22Rv1 (cell line): ENCODE results near the gene XPR1.

Experiments
- H3K27ac ChIP-seq: fragments of 450-650 bp; 2 replicates; pipeline ENCODE4 v1.5.1; 2017
- ZFX ChIP-seq: fragments of 450-650 bp; IDR thresholded peaks from 2 replicates; pipeline ENCODE4 v1.6.1; 2017; ENCODE audit warnings: antibody characterized with exemption, borderline replicate concordance
- TF ChIP-seq, protein P1 (sequence below): fragments of 450-650 bp; IDR thresholded peaks from 2 replicates; pipeline ENCODE4 v1.5.1; 2017; ENCODE audit warnings: mild to moderate bottlenecking

Gene XPR1

DNA sequence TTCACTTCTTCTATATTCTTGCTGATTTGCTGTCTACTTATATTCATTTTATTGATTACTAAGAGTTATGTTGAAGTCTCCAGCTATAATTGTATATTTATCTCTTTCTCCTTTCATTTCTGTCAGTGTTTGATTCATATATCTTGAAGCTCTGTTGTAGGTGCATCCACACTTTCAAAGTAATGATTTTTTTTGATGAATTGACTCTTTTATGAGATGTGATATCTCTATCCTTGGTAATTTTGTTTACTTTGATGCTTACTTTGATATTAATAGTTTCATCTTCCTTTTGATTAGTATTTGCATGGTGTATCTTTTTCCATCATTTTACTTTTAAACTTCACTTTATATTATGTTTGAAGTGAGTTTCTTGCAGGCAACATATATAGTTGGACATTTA, 110.8 kb downstream of the XPR1 start:
- TF ChIP-seq, protein P1, sequence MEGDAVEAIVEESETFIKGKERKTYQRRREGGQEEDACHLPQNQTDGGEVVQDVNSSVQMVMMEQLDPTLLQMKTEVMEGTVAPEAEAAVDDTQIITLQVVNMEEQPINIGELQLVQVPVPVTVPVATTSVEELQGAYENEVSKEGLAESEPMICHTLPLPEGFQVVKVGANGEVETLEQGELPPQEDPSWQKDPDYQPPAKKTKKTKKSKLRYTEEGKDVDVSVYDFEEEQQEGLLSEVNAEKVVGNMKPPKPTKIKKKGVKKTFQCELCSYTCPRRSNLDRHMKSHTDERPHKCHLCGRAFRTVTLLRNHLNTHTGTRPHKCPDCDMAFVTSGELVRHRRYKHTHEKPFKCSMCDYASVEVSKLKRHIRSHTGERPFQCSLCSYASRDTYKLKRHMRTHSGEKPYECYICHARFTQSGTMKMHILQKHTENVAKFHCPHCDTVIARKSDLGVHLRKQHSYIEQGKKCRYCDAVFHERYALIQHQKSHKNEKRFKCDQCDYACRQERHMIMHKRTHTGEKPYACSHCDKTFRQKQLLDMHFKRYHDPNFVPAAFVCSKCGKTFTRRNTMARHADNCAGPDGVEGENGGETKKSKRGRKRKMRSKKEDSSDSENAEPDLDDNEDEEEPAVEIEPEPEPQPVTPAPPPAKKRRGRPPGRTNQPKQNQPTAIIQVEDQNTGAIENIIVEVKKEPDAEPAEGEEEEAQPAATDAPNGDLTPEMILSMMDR: no peak
- TF ChIP-seq ZFX: no peak
- H3K27ac ChIP-seq: no peak overlapping the region

DNA sequence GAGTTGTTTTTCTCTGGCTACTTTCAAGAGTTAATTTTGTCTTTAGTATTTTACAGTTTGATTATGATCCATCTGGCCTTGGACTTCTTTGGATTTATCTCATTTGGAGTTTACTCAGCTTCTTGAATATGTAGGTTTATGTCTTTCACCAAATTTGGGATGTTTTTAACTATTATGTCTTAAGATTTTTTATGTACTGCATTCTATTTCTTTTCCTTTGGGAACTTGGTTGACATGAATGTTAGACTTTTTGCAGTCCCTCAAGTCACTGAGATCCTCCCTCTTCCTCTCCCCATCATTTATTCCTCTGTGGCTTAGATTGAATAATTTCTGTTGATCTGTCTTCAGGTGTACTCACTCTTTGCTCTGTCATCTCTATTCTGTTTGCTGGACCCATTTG, 112.0 kb downstream of the XPR1 start:
- TF ChIP-seq ZFX: no peak
- TF ChIP-seq, protein P1: no peak
- no peak overlapping the region for H3K27ac ChIP-seq

DNA sequence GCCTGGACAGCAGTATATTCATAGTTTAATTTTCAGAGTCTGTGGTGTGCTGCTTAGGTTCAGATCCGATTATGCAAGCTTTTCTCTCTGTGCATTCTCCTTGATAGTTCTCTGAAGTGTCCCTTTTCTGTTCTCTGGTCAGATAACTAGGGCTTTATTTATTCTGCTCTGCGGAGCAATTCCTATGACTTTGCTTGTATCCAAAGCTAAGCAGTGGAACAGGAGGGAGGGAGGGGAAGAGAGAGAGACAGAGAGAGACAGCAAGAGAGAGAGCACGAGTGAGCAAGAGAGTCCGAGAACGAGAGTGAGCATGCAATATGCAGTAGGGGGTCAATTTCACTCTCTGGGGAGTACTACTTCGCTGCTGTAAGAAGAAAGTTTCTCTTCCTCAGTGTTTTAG, 113.3 kb downstream of the XPR1 start:
- no peak for TF ChIP-seq ZFX
- TF ChIP-seq, protein P1: no peak
- no peak overlapping the region for H3K27ac ChIP-seq

GRCh38 chr1:180751921-180752320, 120.1 kb downstream of the XPR1 start:
- no peak for TF ChIP-seq ZFX
- TF ChIP-seq, protein P1: no peak
- no peak overlapping the region for H3K27ac ChIP-seq

DNA sequence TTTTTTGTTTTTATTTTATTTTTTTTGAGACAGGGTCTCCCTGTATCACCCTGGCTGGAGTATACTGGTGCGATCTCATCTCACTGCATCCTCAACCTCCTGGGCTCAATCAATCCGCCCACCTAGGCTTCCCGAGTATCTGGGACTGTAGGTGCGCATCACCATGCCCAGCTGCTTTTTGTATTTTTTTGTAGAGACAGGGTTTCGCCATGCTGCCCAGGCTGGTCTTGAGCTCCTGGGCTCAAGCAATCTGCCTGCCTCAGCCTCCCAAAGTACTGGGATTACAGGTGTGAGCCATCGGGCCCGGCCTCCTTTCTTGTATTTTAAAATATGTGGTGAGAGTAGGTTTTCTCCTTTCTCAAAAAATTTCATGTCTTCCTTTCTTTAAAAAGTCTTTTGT, 122.6 kb downstream of the XPR1 start:
- TF ChIP-seq, protein P1: no peak
- TF ChIP-seq ZFX: no peak
- H3K27ac ChIP-seq: no peak overlapping the region

GRCh38 chr1:180757657-180758056, 125.8 kb downstream of the XPR1 start:
- no peak overlapping the region for H3K27ac ChIP-seq
- TF ChIP-seq, protein P1: no peak
- no peak for TF ChIP-seq ZFX

- H3K27ac ChIP-seq: no peak overlapping the region
- no peak for TF ChIP-seq ZFX
- TF ChIP-seq, protein P1: no peak
These were observed 131.0 kb downstream of the XPR1 start for GRCh38 chr1:180762796-180763195.
